Fibroblast of mammary gland (primary cell): ENCODE measurements around the gene P2RX4.
"Not testable (repeated sequence)": the region's sequence is repeated elsewhere in the genome, so short reads cannot be mapped to it uniquely, and the experiment has no call there.

Experiments
- DNase-seq: peaks from one replicate; pipeline ENCODE4 v3.0.0-alpha.2; 2010; ENCODE audit warnings: low read depth
- H3K4me3 ChIP-seq: 2 replicates; pipeline ENCODE4 v1.5.1; 2011; ENCODE audit warnings: low read depth, mild to moderate bottlenecking, low read length, moderate library complexity; ENCODE audit not compliant: control insufficient read depth
- TF ChIP-seq, protein P1 (sequence below): conservative IDR thresholded peaks from 2 replicates; pipeline ENCODE4 v1.5.1; 2011; ENCODE audit warnings: low read depth, low read length, inconsistent platforms; ENCODE audit not compliant: control insufficient read depth, insufficient read depth

P2RX4 gene

DNA sequence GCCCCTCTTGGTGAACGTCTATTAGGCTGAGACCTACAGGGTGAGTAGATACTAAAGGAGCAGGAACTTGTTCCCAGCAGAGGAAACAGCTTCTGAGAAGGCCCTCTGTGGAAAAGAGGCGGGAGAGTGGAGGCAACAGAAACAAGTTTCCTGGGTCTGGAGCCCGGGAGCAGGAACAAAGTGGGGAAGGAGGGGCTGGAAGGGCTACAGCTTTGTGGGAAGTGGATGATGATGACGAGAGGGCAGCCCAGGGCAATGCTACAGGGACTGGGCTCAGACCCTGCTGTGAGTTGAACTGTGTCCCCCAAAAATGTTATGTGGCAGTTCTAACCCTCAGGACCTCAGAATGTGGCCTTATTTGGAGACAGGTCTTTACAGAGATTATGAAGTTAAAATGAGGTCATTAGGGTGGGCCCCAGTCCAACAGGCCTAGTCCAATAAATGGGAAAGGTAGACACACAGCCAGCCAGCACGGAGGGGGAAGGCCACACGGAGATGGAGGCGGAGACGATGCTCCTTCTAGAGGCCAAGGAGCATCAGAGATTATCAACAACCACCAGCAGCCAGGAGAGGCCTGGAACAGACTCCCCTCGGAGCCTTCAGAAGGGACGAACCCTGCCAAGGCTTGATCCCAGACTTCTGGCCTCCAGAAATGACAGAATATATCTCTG lies 72.3 kb downstream of the P2RX4 start:
- TF ChIP-seq, protein P1, sequence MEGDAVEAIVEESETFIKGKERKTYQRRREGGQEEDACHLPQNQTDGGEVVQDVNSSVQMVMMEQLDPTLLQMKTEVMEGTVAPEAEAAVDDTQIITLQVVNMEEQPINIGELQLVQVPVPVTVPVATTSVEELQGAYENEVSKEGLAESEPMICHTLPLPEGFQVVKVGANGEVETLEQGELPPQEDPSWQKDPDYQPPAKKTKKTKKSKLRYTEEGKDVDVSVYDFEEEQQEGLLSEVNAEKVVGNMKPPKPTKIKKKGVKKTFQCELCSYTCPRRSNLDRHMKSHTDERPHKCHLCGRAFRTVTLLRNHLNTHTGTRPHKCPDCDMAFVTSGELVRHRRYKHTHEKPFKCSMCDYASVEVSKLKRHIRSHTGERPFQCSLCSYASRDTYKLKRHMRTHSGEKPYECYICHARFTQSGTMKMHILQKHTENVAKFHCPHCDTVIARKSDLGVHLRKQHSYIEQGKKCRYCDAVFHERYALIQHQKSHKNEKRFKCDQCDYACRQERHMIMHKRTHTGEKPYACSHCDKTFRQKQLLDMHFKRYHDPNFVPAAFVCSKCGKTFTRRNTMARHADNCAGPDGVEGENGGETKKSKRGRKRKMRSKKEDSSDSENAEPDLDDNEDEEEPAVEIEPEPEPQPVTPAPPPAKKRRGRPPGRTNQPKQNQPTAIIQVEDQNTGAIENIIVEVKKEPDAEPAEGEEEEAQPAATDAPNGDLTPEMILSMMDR: no peak
- no peak for DNase-seq
- no peak overlapping the region for H3K4me3 ChIP-seq

DNA sequence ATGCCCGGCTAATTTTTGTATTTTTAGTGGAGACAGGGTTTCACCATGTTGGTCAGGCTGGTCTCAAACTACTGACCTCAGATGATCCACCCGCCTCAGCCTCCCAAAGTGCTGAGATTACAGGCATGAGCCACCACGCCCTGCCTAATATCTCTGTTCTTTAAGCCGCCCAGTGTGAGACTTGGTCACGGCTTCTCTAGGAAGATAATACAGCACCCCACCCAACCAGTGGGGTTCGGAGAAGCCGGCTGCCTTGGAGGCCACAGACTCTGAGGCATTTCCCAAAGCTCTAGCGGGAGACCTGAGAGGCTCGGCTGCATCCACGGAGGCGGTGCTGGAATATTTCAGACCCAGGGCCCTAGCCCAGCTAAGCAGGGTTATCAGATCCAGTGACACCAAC lies 73.0 kb downstream of the P2RX4 start:
- not testable (repeated sequence) for H3K4me3 ChIP-seq

DNA sequence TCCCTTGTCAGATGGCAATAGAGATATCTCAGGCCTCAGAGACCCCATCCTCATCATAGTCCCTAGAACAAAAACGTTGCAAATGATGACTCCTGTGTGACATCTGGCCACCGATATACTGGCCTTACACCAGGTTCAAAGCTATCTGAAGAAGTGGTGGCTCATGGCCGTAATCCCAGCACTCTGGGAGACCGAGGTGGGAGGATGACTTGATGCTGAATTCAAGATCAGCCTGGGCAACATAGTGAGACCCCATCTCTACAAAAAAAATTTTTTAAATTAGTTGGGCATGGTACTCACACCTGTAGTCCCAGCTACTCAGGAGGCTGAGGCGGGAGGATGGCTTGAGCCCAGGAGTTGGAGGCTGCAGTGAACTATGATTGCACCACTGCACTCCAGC lies 73.5 kb downstream of the P2RX4 start:
- H3K4me3 ChIP-seq: no peak overlapping the region
- DNase-seq: no peak
- TF ChIP-seq, protein P1: no peak

More for the DNA sequence above, 73.0 kb downstream of the P2RX4 start:
- DNase-seq: not testable (repeated sequence)
